SK-N-SH (cell line): Measurements from ENCODE around the gene MBOAT2. TPM values are rescaled to one million over a fixed set of nuclear protein-coding genes. Genes with fewer than 3 reads are reported as not detected.
"Not testable (repeated sequence)": the region's sequence is repeated elsewhere in the genome, so short reads cannot be mapped to it uniquely, and the experiment has no call there.

Experiments
- CTCF ChIA-PET: fragments of 300-600, 350-600 bp; formaldehyde crosslinking; extraction: SDS; loops from one replicate; lab custom pipeline; 2021; lab: Yijun Ruan, JAX
- POLR2A ChIA-PET: fragments of 350-600 bp; sonication (Branson Sonifier 250); formaldehyde crosslinking; extraction: SDS; loops from one replicate; lab custom pipeline; 2020; ENCODE audit warnings: antibody characterized with exemption, inconsistent platforms; lab: Yijun Ruan, JAX
- DNase-seq: peaks from one replicate; pipeline ENCODE4 v3.0.0; 2012
- H2AFZ ChIP-seq: fragments of 200-600 bp; sonication (generic); 2 replicates; pipeline ENCODE4 v1.8.1; 2016; ENCODE audit warnings: antibody characterized with exemption, mild to moderate bottlenecking, low read depth
- H3F3A ChIP-seq: fragments of 200-600 bp; sonication (generic); replicated peaks from 2 replicates; pipeline ENCODE3; 2016; ENCODE audit warnings: antibody characterized with exemption, mild to moderate bottlenecking; ENCODE audit not compliant: insufficient read depth
- H3K27ac ChIP-seq, 2 experiments: fragments of 200-500 bp in 1 of 2; fragments of 200-600 bp in 1 of 2; sonication (Bioruptor generic) in 1 of 2; sonication (generic), shearing (Covaris generic) in 1 of 2; 2 replicates each; pipeline versions ENCODE4 v1.5.1 to v1.6.1; 2014 to 2016; ENCODE audit warnings: low read depth in 2 of 2, inconsistent platforms in 1 of 2, low read length in 1 of 2, mild to moderate bottlenecking in 1 of 2, mixed read lengths in 1 of 2
- H3K27me3 ChIP-seq: fragments of 200-600 bp; sonication (generic), shearing (Covaris generic); 2 replicates; pipeline ENCODE4 v1.6.1; 2016; ENCODE audit warnings: mixed run types; ENCODE audit not compliant: insufficient read depth
- H3K36me3 ChIP-seq, 2 experiments: fragments of 200-500 bp in 1 of 2; fragments of 200-600 bp in 1 of 2; sonication (Bioruptor generic) in 1 of 2; sonication (generic) in 1 of 2; replicated peaks in 1 of 2; 2 replicates each; pipeline versions ENCODE3 to v1.5.1; 2014 to 2016; ENCODE audit warnings: low read length in 1 of 2, mild to moderate bottlenecking in 1 of 2; ENCODE audit not compliant: insufficient read depth in 2 of 2, control insufficient read depth in 1 of 2
- H3K4me1 ChIP-seq, 2 experiments: fragments of 200-500 bp in 1 of 2; fragments of 200-600 bp in 1 of 2; sonication (Bioruptor generic) in 1 of 2; sonication (generic), shearing (Covaris generic) in 1 of 2; 2 replicates each; pipeline versions ENCODE4 v1.5.1 to v1.6.1; 2014 to 2016; ENCODE audit warnings: low read depth in 1 of 2, low read length in 1 of 2, mixed run types in 1 of 2; ENCODE audit not compliant: insufficient read depth in 2 of 2, control insufficient read depth in 1 of 2
- H3K4me2 ChIP-seq: fragments of 200-600 bp; sonication (generic), shearing (Covaris generic); 2 replicates; pipeline ENCODE4 v1.6.1; 2017; ENCODE audit warnings: mixed run types
- H3K4me3 ChIP-seq, 2 experiments: fragments of 200-500 bp in 1 of 2; fragments of 200-600 bp in 1 of 2; sonication (Bioruptor generic) in 1 of 2; sonication (generic), shearing (Covaris generic) in 1 of 2; 2 replicates each; pipeline versions ENCODE4 v1.5.1 to v1.8.1; 2014 to 2016; ENCODE audit warnings: low read depth in 2 of 2, inconsistent platforms in 1 of 2, low read length in 1 of 2, mild to moderate bottlenecking in 1 of 2, mixed read lengths in 1 of 2, moderate library complexity in 1 of 2
- H3K79me2 ChIP-seq: fragments of 200-600 bp; sonication (generic); 2 replicates; pipeline ENCODE4 v1.8.1; 2017; ENCODE audit warnings: mild to moderate bottlenecking; ENCODE audit not compliant: insufficient read depth
- H3K9ac ChIP-seq: fragments of 200-600 bp; sonication (generic); 2 replicates; pipeline ENCODE4 v1.6.1; 2017; ENCODE audit warnings: mixed run types
- H3K9me2 ChIP-seq: fragments of 200-600 bp; sonication (generic); 2 replicates; pipeline ENCODE4 v1.6.1; 2017; ENCODE audit warnings: mixed run types
- H3K9me3 ChIP-seq: fragments of 200-600 bp; sonication (generic); 2 replicates; pipeline ENCODE4 v1.6.1; 2017; ENCODE audit warnings: mixed run types, mild to moderate bottlenecking, moderate library complexity
- H4K20me1 ChIP-seq: fragments of 200-600 bp; sonication (generic); 2 replicates; pipeline ENCODE4 v1.6.1; 2017; ENCODE audit warnings: mild to moderate bottlenecking, mixed run types; ENCODE audit not compliant: insufficient read depth
- ELF1 ChIP-seq: IDR thresholded peaks from 2 replicates; pipeline ENCODE4 v1.4.0; 2012
- FOSL2 ChIP-seq: IDR thresholded peaks from 2 replicates; pipeline ENCODE4 v1.4.0; 2012; ENCODE audit warnings: low read depth, mild to moderate bottlenecking, moderate library complexity, borderline replicate concordance
- FOXM1 ChIP-seq: IDR thresholded peaks from 2 replicates; pipeline ENCODE4 v1.4.0; 2012; ENCODE audit warnings: low read depth, mild to moderate bottlenecking
- GATA2 ChIP-seq: sonication (generic); formaldehyde crosslinking; IDR thresholded peaks from 2 replicates; pipeline ENCODE4 v1.5.0; 2020; ENCODE audit warnings: mild to moderate bottlenecking, missing genetic modification reagents
- IRF3 ChIP-seq: fragments of 150-350 bp; IDR thresholded peaks from 2 replicates; pipeline ENCODE4 v1.6.1; 2016; ENCODE audit warnings: mild to moderate bottlenecking, low read depth, low read length
- JUND ChIP-seq: IDR thresholded peaks from 2 replicates; pipeline ENCODE4 v1.4.0; 2012
- MAX ChIP-seq: IDR thresholded peaks from 2 replicates; pipeline ENCODE4 v1.4.0; 2012; ENCODE audit warnings: low read depth
- MEF2A ChIP-seq: IDR thresholded peaks from 2 replicates; pipeline ENCODE4 v1.4.0; 2012; ENCODE audit warnings: low read depth, borderline replicate concordance
- MXI1 ChIP-seq: IDR thresholded peaks from 2 replicates; pipeline ENCODE4 v1.6.1; 2012; ENCODE audit warnings: mild to moderate bottlenecking, low read depth, low read length, improper control_type of control experiment
- NRF1 ChIP-seq: IDR thresholded peaks from 2 replicates; pipeline ENCODE4 v1.6.1; 2012; ENCODE audit warnings: low read depth, mild to moderate bottlenecking, low read length
- POLR2AphosphoS5 ChIP-seq: IDR thresholded peaks from 2 replicates; pipeline ENCODE4 v1.6.1; 2012; ENCODE audit warnings: low read depth, low read length
- RFX5 ChIP-seq: IDR thresholded peaks from 2 replicates; pipeline ENCODE4 v1.6.1; 2012; ENCODE audit warnings: mild to moderate bottlenecking, improper control_type of control experiment, low read length
- RXRA ChIP-seq: IDR thresholded peaks from 2 replicates; pipeline ENCODE4 v1.4.0; 2012; ENCODE audit warnings: low read depth, mild to moderate bottlenecking, borderline replicate concordance
- SIN3A ChIP-seq: IDR thresholded peaks from 2 replicates; pipeline ENCODE4 v1.6.1; 2012; ENCODE audit warnings: low read depth, mild to moderate bottlenecking, low read length, moderate library complexity, borderline replicate concordance
- SMC3 ChIP-seq: IDR thresholded peaks from 2 replicates; pipeline ENCODE4 v1.6.1; 2012; ENCODE audit warnings: low read depth, low read length, improper control_type of control experiment
- TEAD4 ChIP-seq: IDR thresholded peaks from 2 replicates; pipeline ENCODE4 v1.4.0; 2012; ENCODE audit warnings: mild to moderate bottlenecking, borderline replicate concordance; ENCODE audit not compliant: insufficient read depth
- USF1 ChIP-seq: IDR thresholded peaks from 2 replicates; pipeline ENCODE4 v1.4.0; 2012; ENCODE audit warnings: low read depth, borderline replicate concordance
- YY1 ChIP-seq: IDR thresholded peaks from 2 replicates; pipeline ENCODE4 v1.4.0; 2012; ENCODE audit warnings: low read depth, mild to moderate bottlenecking
- WGBS: methylation state at CpG from one replicate; pipeline ENCODE4 v1.1.6; 2017; ENCODE audit warnings: low lambda C conversion rate; 5-methylcytosine and 5-hydroxymethylcytosine counted together
- polyA plus RNA-seq, 3 experiments: library from polyadenylated mRNA; depleted of rRNA; stranded (reverse); fragments of >200 nt; gene quantifications; 2 replicates each; pipeline ENCODE4 v1.2.3, GENCODE V29; 2012

Gene MBOAT2
- polyA plus RNA-seq, 1 of the 3 experiments (the other 2 are of a cell fraction), result 33.9 TPM

GRCh38 chr2:9045595-9045994 is 42.1 kb upstream of the MBOAT2 start:
- H3K4me2 ChIP-seq, result no peak overlapping the region
- WGBS, result 82% methylated on average over 7 of the region's 7 CpGs
- no peaks in the 10 kb centered on the region for H3K27me3 ChIP-seq
- H3K9me2 ChIP-seq, result no peaks in the 10 kb centered on the region
- no peaks in the 10 kb centered on the region for H3K36me3 ChIP-seq
- no peak overlapping the region for H2AFZ ChIP-seq
- H3K9ac ChIP-seq, result no peak overlapping the region
- ChIA-PET POLR2A (no interaction called here), CTCF (no interaction called here)
- DNase-seq, result no peak
- H4K20me1 ChIP-seq, result no peaks in the 10 kb centered on the region
- no peak overlapping the region for H3K27ac ChIP-seq
- TF ChIP-seq POLR2AphosphoS5 (no peak), YY1 (no peak)
- H3K79me2 ChIP-seq, result no peaks in the 10 kb centered on the region
- no peaks in the 10 kb centered on the region for H3F3A ChIP-seq
- no peak overlapping the region for H3K4me3 ChIP-seq
- no peaks in the 10 kb centered on the region for H3K4me1 ChIP-seq
- H3K9me3 ChIP-seq, result no peaks in the 10 kb centered on the region

GRCh38 chr2:9043491-9043890 is 40.0 kb upstream of the MBOAT2 start:
- CTCF ChIA-PET, result not testable (repeated sequence)
- 75% methylated on average over 2 of the region's 2 CpGs for WGBS

GRCh38 chr2:9037166-9037565 is 33.7 kb upstream of the MBOAT2 start:
- no peak for TF ChIP-seq FOSL2
- TF ChIP-seq USF1, result no peak
- TF ChIP-seq ELF1, result no peak
- no peak for TF ChIP-seq SIN3A
- TF ChIP-seq MEF2A, result no peak
- TF ChIP-seq FOXM1, result no peak
- no peak for TF ChIP-seq RXRA
- no peak for TF ChIP-seq GATA2 (CRISPR knock-in tag)
- no peak for TF ChIP-seq IRF3
- no peak for TF ChIP-seq MAX
- TF ChIP-seq RFX5, result no peak
- no peak for TF ChIP-seq TEAD4
- TF ChIP-seq JUND, result no peak
- TF ChIP-seq YY1, result no peak
- TF ChIP-seq MXI1, result no peak
- no peak for TF ChIP-seq SMC3
- TF ChIP-seq POLR2AphosphoS5, result no peak
- no peak for TF ChIP-seq NRF1
- no peaks in the 10 kb centered on the region for H3K27me3 ChIP-seq
- H3K9me2 ChIP-seq, result no peaks in the 10 kb centered on the region
- H3K9ac ChIP-seq, result no peak overlapping the region
- no peak overlapping the region for H3K27ac ChIP-seq
- no peaks in the 10 kb centered on the region for H4K20me1 ChIP-seq
- no peaks in the 10 kb centered on the region for H3F3A ChIP-seq
- 9% methylated on average over 1 of the region's 1 CpG for WGBS
- no peak for DNase-seq
- no peaks in the 10 kb centered on the region for H3K36me3 ChIP-seq
- H2AFZ ChIP-seq, result no peak overlapping the region
- no peaks in the 10 kb centered on the region for H3K9me3 ChIP-seq
- ChIA-PET CTCF (interaction anchor here (1.7 kb wide), 1 partner anchor 35 kb away, joined by 3 read pairs; no protein-coding TSS in a partner anchor), POLR2A (no interaction called here)
- H3K4me2 ChIP-seq, result no peak overlapping the region
- peaks cover 6 to 9% of the 10 kb centered on the region in 2 experiments; a peak in 3 of 4 replicates for H3K4me1 ChIP-seq
- no peaks in the 10 kb centered on the region for H3K79me2 ChIP-seq
- no peak overlapping the region for H3K4me3 ChIP-seq

More at GRCh38 chr2:9043491-9043890, 40.0 kb upstream of the MBOAT2 start:
- H3K4me3 ChIP-seq, H3F3A ChIP-seq, H3K79me2 ChIP-seq, H3K4me2 ChIP-seq, H3K36me3 ChIP-seq, H2AFZ ChIP-seq, H3K9me2 ChIP-seq, H3K9me3 ChIP-seq, DNase-seq, H3K9ac ChIP-seq, H3K27ac ChIP-seq, H3K4me1 ChIP-seq, H3K27me3 ChIP-seq, H4K20me1 ChIP-seq, POLR2A ChIA-PET: not testable (repeated sequence)
